GM21360 (cell line): ENCODE measurements around the gene MLYCD.

Source experiments
- ATAC-seq: cut with Tn5 transposase; IDR thresholded peaks from one replicate; pipeline ENCODE4 v1.9.1; 2021; ENCODE audit warnings: mild to moderate bottlenecking, moderate library complexity; ENCODE audit not compliant: unreplicated experiment

Gene MLYCD

DNA sequence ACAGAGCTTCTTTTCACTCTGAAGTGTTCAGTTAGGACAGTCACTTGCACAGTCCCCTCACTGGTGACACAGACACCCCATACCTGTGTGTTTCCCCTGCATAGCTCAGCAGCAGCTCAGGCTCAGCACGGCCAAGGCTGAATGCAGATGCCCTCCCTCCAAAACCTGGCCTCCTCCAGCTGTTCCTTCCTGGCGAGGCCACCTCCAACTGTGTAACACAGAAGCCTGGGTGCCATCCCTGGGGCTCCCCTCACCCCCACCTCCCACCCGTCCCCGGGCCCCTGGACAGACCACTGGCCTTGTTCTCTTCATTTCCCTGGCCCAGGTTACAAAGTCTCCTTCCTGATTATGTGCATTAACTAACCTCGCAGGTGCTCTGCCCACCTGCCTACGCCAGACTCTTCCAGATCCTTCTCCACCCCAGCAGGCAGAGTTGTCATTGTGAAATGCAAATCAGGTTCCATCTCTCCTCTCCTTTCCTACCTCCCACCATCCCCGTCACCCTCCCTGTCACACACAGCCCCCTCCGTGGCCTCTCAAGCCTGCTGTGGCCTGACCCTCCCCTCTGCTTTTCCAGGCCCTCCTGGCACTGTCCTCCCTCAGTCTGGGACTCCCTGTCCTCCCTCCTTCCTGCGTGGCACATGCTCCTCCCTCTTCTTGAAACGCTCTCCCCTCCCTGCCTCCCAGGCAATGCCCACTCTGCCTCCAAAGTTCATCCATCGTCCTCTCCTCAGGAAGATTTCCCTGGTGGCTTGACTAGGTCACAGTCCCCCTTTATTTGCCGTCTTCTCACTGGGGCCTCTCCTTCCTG lies 26.4 kb downstream of the MLYCD start:
- no peak for ATAC-seq

DNA sequence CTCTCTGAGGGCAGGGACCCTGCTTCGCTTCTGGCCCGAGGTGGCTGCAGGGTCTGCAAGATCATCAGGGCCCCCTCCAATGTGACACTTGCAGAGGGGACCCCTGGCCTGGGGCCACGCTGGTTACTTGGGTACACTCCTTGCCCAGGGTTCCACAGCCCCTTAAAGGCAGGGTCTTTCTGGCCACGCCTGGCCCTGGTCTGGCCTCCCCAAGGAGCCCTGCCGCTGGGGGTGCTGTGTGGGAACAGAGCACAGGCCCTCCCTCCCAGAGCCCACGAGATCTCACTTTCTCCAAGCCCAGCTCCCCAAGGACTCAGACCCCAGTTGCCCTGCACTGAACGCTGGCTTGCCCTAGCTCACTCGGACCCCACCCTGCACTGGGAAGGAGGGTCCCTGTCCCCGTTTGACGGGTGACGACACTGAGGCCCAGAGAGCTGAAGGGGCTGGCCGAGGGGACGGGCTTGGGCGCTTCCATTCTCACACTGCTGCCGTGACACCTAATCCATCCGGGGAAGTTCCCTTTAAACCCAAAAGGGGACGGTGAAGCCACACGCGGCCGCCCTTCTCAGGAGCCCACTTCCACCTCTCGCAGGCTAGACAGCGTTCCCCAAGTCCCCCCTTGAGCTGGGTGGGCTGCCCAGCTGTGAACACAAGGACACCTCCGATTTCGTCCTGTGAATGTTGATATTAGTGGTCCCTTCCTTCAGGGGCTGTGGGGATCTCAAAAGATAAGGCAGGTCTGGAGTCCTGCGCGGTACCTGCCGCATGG lies 27.2 kb downstream of the MLYCD start:
- no peak for ATAC-seq

GRCh38 chr16:83926726-83927397 lies 27.9 kb downstream of the MLYCD start:
- peak; percentile 68 for ATAC-seq

DNA sequence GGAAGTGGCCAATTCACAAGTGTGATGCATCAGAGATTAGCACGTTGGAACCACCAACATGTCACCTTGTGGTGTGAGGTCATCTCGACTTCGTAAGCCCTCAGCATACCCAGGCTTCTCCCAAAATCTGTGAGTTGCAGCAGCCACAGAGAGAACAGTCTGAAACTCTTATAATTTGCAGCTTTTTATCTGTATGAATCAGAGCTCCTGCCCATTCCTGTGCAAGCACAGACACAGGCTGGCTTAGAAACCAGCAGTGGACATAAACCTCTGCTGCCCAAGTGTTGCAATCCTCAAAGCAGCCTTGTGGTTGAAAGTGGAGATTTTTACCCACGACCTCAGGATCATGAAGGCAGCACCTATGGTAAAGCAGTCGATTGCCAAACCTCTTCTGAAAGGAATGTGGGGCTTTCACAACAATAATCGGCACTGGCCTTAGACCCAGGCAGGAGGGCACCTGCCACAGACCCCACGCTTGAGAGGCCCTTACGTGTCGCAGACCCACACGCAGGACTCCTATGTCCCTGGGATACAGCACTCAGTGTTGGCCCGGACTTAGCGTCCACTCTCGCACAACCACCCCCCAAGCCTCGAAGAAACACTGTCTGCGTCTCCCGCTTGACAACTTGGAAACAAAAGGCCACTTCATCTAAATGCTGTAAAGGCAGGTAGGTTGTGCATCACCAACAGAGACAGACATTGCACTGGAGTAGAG lies 29.6 kb downstream of the MLYCD start:
- no peak for ATAC-seq

DNA sequence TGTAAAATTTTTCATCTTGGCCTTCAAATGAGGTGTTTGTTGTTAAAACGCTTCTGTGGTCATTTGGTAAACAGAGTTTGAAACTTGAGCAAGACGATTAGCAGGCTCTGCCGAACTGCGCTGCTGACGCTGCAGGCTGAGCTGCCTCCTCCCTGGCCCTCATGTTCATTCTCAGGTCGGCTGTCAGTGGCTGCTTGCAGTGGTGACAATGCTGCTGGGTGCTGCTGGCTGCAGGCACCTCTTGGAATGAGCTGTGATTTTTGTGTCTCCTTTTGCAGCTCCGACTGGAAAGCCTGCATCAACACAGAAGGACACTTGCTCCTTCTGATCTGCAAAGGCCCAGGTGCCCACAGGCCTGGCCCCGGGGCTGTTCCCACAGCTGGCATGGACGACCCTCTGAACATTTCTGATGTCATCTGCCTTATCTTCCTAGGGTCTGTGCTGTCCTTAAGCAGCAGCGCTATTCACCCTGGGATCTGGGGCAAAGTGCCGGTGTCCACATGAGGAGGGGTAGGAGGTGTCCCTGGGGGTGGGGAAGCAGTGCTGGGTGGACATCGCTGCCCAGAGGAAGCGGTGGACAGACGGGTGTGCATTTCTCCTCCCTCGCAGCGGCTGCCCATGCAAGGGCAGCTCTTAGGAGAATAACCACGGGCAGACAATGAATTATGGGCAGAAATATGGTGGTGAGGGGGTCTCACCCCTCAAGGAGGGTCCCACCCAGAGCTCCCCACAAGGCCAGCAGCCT lies 31.1 kb downstream of the MLYCD start:
- ATAC-seq = no peak

GRCh38 chr16:83930730-83931500 lies 32.0 kb downstream of the MLYCD start:
- no peak for ATAC-seq

DNA sequence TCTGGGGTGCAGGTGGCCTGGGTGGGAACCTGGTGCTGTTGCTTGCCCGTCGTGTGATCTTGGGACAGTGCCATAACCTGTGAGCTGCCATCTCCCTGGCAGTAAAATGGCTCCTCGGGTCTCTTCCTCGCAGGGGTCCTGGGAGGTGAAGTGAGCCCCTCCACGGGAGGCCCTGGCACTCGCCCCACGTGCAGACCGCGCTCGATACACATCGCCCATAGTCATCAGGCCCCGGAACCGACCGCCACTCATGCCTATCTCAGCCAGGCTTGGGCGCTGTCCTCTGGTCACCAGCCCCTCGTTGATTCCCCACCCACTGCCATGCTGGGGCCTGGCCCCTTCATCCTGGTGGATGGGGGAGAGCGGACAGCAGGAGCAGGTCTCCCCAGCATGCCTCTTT lies 32.6 kb downstream of the MLYCD start:
- ATAC-seq = no peak

- ATAC-seq = no peak
Observed at GRCh38 chr16:83932304-83932703, 33.4 kb downstream of the MLYCD start.

DNA sequence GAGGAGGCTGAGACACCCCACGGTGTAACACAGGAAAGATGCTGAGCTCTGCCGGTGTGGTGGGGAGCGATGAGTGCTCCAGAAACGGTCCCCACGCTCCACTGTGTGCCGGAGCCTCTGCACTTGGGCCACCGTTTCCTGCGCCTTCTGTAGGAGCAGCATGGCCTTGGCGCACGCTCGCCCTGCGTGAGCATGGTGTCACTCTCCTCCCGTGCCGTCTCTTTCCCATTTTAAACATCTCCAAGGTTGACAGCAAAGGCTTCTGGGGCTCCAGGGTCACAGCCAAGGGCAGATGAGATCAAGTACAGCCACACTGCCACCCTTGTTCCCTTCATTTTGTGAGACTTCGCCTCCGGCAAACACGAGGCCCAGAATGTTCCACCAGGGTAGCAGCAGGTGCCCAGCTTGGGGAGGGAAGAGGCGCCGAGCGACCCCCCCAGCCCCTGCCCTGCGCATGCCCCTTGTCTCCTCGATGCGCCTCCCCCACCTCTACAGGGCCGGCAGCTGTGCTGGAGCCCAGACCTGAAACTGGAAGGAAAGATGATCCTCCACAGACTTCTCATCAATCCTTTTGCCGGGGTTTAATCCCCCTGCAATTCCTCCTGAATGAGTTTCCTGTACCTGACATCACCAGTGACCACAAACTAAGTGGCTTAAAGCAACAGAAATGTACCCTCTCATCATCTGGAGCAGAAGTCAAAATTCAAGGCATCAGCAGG lies 34.2 kb downstream of the MLYCD start:
- no peak for ATAC-seq

DNA sequence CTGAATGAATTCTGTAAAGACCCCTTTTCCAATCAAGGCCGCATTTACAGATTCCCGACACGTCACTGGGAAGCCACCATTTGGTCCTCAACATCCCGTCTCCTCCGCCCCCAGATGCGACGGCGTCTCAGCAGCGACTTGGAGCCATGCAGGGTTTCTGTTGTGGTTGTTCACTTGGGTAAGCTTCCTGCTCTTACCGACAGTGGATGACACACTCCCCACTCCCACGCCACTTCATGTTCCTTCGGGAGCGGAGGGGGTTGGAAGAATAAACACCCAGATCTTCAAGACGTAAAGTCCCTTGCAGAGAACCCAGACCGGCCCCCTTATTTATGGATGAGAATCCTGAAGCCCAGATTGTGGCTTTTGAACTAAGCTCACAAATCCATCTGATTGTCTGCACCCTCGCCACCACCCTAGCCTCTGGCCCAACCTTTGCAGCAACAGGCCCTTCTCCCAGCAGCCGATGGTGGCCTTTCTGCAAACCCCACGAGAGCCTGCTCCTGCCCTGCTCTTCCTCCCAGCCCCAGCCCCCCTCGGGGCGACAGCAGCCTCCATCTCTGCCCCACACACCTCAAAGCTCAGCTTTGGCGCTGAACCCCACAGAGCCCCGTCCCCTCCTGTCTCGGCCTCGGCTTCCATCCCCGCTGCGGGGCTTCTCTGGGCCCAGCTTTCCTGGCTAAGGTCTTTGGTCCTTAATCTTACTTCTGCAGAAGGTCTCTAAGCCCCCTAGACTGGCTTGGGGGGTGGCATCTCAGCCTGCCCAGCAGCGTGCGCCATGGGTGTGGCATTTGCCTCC lies 35.2 kb downstream of the MLYCD start:
- ATAC-seq = no peak

DNA sequence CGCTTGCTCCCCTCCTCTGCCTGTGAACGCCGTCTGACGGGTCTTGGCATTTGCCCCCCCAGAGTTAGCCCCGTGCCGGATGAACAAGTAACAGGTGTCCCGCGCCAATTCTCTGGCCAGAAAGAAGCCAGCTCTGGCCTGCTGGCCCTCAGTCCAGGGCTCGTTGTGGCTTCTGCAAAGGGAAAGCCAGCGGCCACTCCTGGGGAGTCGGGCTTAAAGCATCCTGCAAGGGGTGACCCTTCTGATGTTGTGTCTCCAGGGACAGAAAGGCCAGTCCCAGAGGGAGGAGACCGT lies 35.7 kb downstream of the MLYCD start:
- ATAC-seq = no peak

GRCh38 chr16:83935005-83935857 lies 36.3 kb downstream of the MLYCD start:
- ATAC-seq = no peak

GRCh38 chr16:83935858-83936255 lies 36.9 kb downstream of the MLYCD start:
- ATAC-seq = no peak

DNA sequence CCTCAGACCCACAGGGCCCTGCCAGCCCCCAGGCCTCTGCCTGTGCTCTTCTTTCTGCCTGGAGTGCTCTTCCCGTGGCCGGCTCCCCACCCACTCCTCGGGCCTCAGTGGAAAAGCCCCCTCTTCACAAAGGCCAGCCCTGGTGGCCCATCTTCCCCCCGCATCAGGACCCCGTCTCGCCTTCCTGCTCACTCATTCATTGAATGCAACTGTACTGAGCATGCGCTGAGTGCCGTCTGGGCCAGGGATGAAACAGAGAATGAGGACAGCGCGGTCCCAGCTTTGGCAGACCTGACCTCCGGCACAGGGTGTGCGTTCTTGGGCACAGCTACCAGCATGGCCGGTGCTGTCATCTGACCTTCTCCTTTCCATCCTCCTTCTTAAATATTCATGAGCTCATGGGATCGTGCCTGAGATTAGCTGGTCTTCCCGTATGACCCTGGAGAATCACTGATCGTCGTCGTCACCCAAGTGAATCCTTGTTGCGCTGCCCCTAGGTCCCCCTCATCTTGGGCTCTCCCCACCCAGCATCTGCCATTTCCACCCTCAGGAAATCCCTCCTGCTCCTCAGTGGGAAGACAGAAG lies 37.8 kb downstream of the MLYCD start:
- ATAC-seq = no peak

- ATAC-seq = no peak
Observed at GRCh38 chr16:83937267-83937666, 38.4 kb downstream of the MLYCD start.

DNA sequence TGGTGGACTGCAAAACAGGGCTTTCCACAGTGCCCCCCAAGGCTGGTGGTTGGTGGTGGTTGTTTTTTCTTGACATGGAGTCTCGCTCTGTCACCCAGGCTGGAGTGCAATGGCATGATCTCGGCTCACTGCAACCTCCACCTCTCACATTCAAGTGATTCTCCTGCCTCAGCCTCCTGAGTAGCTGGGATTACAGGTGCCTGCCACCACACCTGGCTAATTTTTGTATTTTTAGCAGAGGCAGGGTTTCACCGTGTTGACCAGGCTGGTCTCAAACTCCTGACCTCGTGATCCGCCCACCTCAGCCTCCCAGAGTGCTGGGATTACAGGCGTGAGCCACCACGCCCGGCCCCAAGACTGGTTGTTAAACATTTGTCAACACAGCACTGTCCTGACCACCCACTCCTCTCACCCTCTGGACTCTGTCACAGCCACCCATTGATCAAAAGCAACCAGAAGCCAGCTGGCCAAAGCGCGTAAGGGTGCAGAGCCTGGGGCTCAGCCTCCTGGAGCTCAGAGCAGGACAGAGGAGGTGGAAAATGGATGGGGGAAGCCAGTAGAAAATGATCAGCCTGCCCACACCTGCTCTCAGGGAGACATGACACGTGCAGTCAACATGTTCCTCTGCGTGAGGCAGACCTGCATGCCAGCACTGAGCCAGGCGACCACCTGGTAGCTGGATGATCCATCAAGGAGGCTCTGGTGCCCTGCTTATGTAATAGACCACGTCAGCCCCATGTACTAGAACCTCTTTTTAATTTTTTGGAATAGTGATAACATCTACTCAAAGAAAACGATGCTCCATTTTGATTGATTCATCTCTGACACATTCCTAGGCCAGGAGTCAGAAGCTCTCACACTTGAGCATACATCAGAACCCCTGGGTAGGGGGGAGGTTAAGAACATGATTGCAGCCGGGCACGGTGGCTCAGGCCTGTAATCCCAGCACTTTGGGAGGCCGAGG lies 39.3 kb downstream of the MLYCD start:
- no peak for ATAC-seq
